Measurements from ENCODE around the gene POU2F2. TPM values are rescaled to one million over a fixed set of nuclear protein-coding genes. Genes with fewer than 3 reads are reported as not detected.

The POU2F2 gene
- total RNA-seq, 4 donors from 2014 or later, result 0.67 to 3.8 (median 1.0) TPM

- TF ChIP-seq CTCF (IDR thresholded peaks at IDR 0.05), result no peak
- no peak for TF ChIP-seq POLR2A (IDR thresholded peaks at IDR 0.05)
- no peak for DNase-seq (ENCODE audit: low spot score in 2 of 2)
- 0 to 3% methylated on average over 3 of the region's 3 CpGs for WGBS, 2 donors
- H3K4me3 ChIP-seq (ENCODE audit: low read depth, poor library complexity, severe bottlenecking), result peak overlapping the region; percentile 41
- intact Hi-C loops (cut with DNase I; ENCODE audit: low total_unique reads), result no loop called here
Observed at GRCh38 chr19:42075364-42075615, 57.0 kb downstream of the POU2F2 start.

- intact Hi-C loops (cut with DNase I; ENCODE audit: low total_unique reads), result no loop called here
- 51 to 52% methylated on average over 27 of the region's 27 CpGs for WGBS, 2 donors
- no peak overlapping the region for H3K4me3 ChIP-seq (ENCODE audit: low read depth, poor library complexity, severe bottlenecking)
Observed at GRCh38 chr19:42074513-42075363, 57.5 kb downstream of the POU2F2 start.

GRCh38 chr19:42071247-42071646 lies 61.0 kb downstream of the POU2F2 start:
- no peak overlapping the region for H3K4me3 ChIP-seq (ENCODE audit: low read depth, poor library complexity, severe bottlenecking)
- WGBS, 2 donors, result 90 to 91% methylated on average over 12 of the region's 12 CpGs
- no peak for TF ChIP-seq POLR2A (IDR thresholded peaks at IDR 0.05)
- no peak for TF ChIP-seq CTCF (IDR thresholded peaks at IDR 0.05)
- intact Hi-C loops (cut with DNase I; ENCODE audit: low total_unique reads), result no loop called here
- no peak for DNase-seq (ENCODE audit: low spot score in 2 of 2)

More at GRCh38 chr19:42074513-42075363, 57.5 kb downstream of the POU2F2 start:
- peak in 1 of 2 donors; percentile 90 for DNase-seq (ENCODE audit: low spot score in 2 of 2)
- TF ChIP-seq POLR2A (IDR thresholded peaks at IDR 0.05) (no peak), CTCF (IDR thresholded peaks at IDR 0.05) (no peak)

GRCh38 chr19:42069619-42070351 lies 62.5 kb downstream of the POU2F2 start, which contains the start of gene GRIK5:
GRIK5 (minus strand) TSS chr19:42070206; CDS start chr19:42065770, 4,436 bp downstream.
- H3K4me3 ChIP-seq (ENCODE audit: low read depth, poor library complexity, severe bottlenecking), result no peak within 1 kb of the TSS
- 24% methylated on average over 28 to 29 of the region's 29 CpGs for WGBS, 2 donors
- no peak for DNase-seq (ENCODE audit: low spot score in 2 of 2)
- no peak for TF ChIP-seq POLR2A (IDR thresholded peaks at IDR 0.05)
- TF ChIP-seq CTCF (IDR thresholded peaks at IDR 0.05), result no peak
- intact Hi-C loops (cut with DNase I; ENCODE audit: low total_unique reads), result no loop called here

GRCh38 chr19:42068756-42069571 lies 63.3 kb downstream of the POU2F2 start:
- DNase-seq (ENCODE audit: low spot score in 2 of 2), result no peak
- intact Hi-C loops (cut with DNase I; ENCODE audit: low total_unique reads), result no loop called here
- H3K4me3 ChIP-seq (ENCODE audit: low read depth, poor library complexity, severe bottlenecking), result no peak overlapping the region
- TF ChIP-seq POLR2A (IDR thresholded peaks at IDR 0.05), result no peak
- no peak for TF ChIP-seq CTCF (IDR thresholded peaks at IDR 0.05)
- WGBS, 2 donors, result 21 to 25% methylated on average over 23 to 29 of the region's 29 CpGs

Data from lower leg skin (tissue), 4 donors.